ENCODE results near the gene ZC2HC1B.
"Not testable (repeated sequence)": the region's sequence is repeated elsewhere in the genome, so short reads cannot be mapped to it uniquely, and the experiment has no call there.

- not testable (repeated sequence) for TF ChIP-seq POLR2A, CTCF (IDR thresholded peaks at IDR 0.05)
Measured at GRCh38 chr6:143917026-143917425, 52.8 kb downstream of the ZC2HC1B start.
